DND-41 (cell line): ENCODE data around the gene ITGB3BP.

Experiments
- CTCF ChIP-seq: IDR thresholded peaks from 2 replicates; pipeline ENCODE4 v1.5.1; 2012; ENCODE audit warnings: borderline replicate concordance, low read length, moderate library complexity, mild to moderate bottlenecking; ENCODE audit not compliant: poor library complexity, severe bottlenecking; ENCODE audit errors: extremely low read depth
- EZH2 ChIP-seq: IDR thresholded peaks from 3 replicates; pipeline ENCODE4 v1.6.1; 2012; ENCODE audit warnings: borderline replicate concordance, low read depth, mild to moderate bottlenecking, moderate library complexity, low read length, inconsistent platforms; ENCODE audit not compliant: severe bottlenecking

DNA sequence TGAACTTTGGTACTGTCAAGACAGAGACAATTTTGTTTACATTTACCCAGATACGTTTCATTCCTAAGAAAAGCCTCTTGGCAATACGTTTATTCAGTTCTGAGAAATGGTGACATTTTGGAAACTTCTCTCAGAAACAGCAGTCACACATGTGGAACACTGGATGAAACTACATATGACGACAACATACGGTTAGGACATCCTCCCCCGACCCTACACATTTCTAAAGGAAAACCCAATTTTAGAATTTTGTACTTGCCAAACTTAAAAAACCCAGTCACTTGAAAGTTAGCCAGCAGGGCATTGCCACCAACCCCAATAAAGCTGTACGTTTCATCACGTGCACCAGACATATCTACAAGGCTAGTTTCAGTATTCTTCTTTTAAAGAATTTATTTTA is 56.8 kb downstream of the ITGB3BP start:
- TF ChIP-seq EZH2 (no peak), CTCF (no peak)
